ENCODE results near the gene PSMC3IP. TPM values are rescaled to one million over a fixed set of nuclear protein-coding genes. Genes with fewer than 3 reads are reported as not detected.

PSMC3IP gene
- total and polyA plus RNA-seq, 2 of the 4 experiments (the other 2 are of a cell fraction), result 5.6 to 9.8 TPM

- Histone ChIP-seq H4K5ac (ENCODE audit: low read depth, low read length) (no peak overlapping the region), H3K9me1 (ENCODE audit: insufficient read depth, low read length) (peaks cover 11% of the 10 kb centered on the region), H2AFZ (replicated peaks; ENCODE audit: low read length, poor library complexity) (no peak overlapping the region), H3K79me1 (ENCODE audit: low read depth in 1 of 2, low read length in 2 of 2) (peaks cover 3 to 15% of the 10 kb centered on the region in 2 experiments; a peak in 3 of 4 replicates), H3K4me3 (ENCODE audit: insufficient read depth, low read depth, low read length) (no peak overlapping the region), H2AK5ac (ENCODE audit: low read depth, low read length) (no peak overlapping the region), H2BK15ac (ENCODE audit: low read depth, low read length) (no peak overlapping the region), H3K18ac (ENCODE audit: low read depth, low read length) (no peak overlapping the region), H4K91ac (ENCODE audit: insufficient read depth, low read depth, low read length) (no peak overlapping the region), H3K23ac (ENCODE audit: low read depth, low read length) (no peak overlapping the region), H4K8ac (ENCODE audit: low read depth in 2 of 2, low read length in 2 of 2) (no peak overlapping the region), H2BK20ac (ENCODE audit: low read depth, low read length) (no peak overlapping the region), H3K9me3 (ENCODE audit: control insufficient read depth, insufficient read depth, low read length) (no peaks in the 10 kb centered on the region), H2BK120ac (ENCODE audit: low read depth, low read length) (no peak overlapping the region), H3K4me1 (ENCODE audit: control insufficient read depth, insufficient read depth, low read length) (peaks cover 3% of the 10 kb centered on the region; the same call in 1 of the 2 replicates), H3K9ac (ENCODE audit: low read depth, low read length) (no peak overlapping the region), H3K4me2 (ENCODE audit: low read depth, low read length) (no peak overlapping the region), H3K14ac (replicated peaks; ENCODE audit: low read depth, low read length) (no peak overlapping the region), H3K36me3 (ENCODE audit: control insufficient read depth, insufficient read depth, low read length) (peaks cover 38% of the 10 kb centered on the region), H2BK5ac (ENCODE audit: low read depth, low read length, poor library complexity, severe bottlenecking) (no peak overlapping the region), H2AK9ac (replicated peaks; ENCODE audit: low read depth, low read length, poor library complexity) (no peak overlapping the region), H3K27ac (ENCODE audit: insufficient read depth, low read length) (no peak overlapping the region), H3K56ac (ENCODE audit: extremely low read depth, insufficient read depth, low read length) (no peak overlapping the region), H3K4ac (ENCODE audit: low read depth, low read length) (no peak overlapping the region), H4K20me1 (ENCODE audit: insufficient read depth, low read length) (no peaks in the 10 kb centered on the region; the same call in 1 of the 2 replicates), H3K27me3 (ENCODE audit: control insufficient read depth, insufficient read depth, low read length) (no peaks in the 10 kb centered on the region)
- no TSS peak for BruUV-seq (replicated peaks)
- ChIA-PET POLR2A (ENCODE audit: unreplicated experiment) (no interaction called here), CTCF (no interaction called here)
- intact Hi-C loops (cut with micrococcal nuclease), result no loop called here
- 78% methylated on average over 7 of the region's 8 CpGs; no CpG with 5 or more reads in 1 of the 2 experiments for WGBS, 2 experiments (ENCODE audit: extremely low coverage in 2 of 2, insufficient read length in 1 of 2)
- in situ Hi-C loops (cut with MboI; ENCODE audit: low sequenced_read_pairs), result no loop called here
- TF ChIP-seq RCOR1 (IDR thresholded peaks at IDR 0.05; ENCODE audit: insufficient replicate concordance, low read length) (no peak), RFX5 (IDR thresholded peaks at IDR 0.05; ENCODE audit: low read depth, low read length) (no peak), MAFK (IDR thresholded peaks at IDR 0.05; ENCODE audit: low read depth, low read length) (no peak), MXI1 (IDR thresholded peaks at IDR 0.05; ENCODE audit: borderline replicate concordance, low read depth, low read length) (no peak), RAD21 (IDR thresholded peaks at IDR 0.05; ENCODE audit: low read length) (no peak)
- ATAC-seq (ENCODE audit: low read depth) (no peak), DNase-seq (no peak)
- dilution Hi-C loops (cut with HindIII; ENCODE audit: low sequenced_read_pairs, unreplicated experiment), result no loop called here
Observed at GRCh38 chr17:42544874-42545283, 32.6 kb downstream of the PSMC3IP start.
